Immature natural killer cell (primary cell): ENCODE measurements around the gene TLCD3B. TPM values are rescaled to one million over a fixed set of nuclear protein-coding genes. Genes with fewer than 3 reads are reported as not detected.
A peak's percentile ranks its signal among the peaks of the same experiment; 100 is the strongest.

Source experiments
- DNase-seq, 3 donors: peaks; one replicate each; pipeline ENCODE4 v3.0.0; 2022; ENCODE audit warnings: mixed read lengths in 1 of 3
- H3K27ac Mint-ChIP-seq, 6 donors: one replicate each; pipeline ENCODE4 v1.8.0; 2020; ENCODE audit warnings: mixed read lengths in 6 of 6, mild to moderate bottlenecking in 5 of 6, inconsistent platforms in 4 of 6, moderate library complexity in 3 of 6
- H3K27me3 Mint-ChIP-seq, 3 donors: one replicate each; pipeline ENCODE4 v1.8.0; 2020 to 2021; ENCODE audit warnings: low read depth in 3 of 3, mild to moderate bottlenecking in 3 of 3, mixed read lengths in 3 of 3, moderate library complexity in 3 of 3, inconsistent platforms in 1 of 3
- H3K36me3 Mint-ChIP-seq, 3 donors: one replicate each; pipeline ENCODE4 v1.8.0; 2020; ENCODE audit warnings: mixed read lengths in 3 of 3, inconsistent platforms in 2 of 3, mild to moderate bottlenecking in 2 of 3
- H3K4me1 Mint-ChIP-seq, 2 donors: one replicate each; pipeline ENCODE4 v1.8.0; 2020; ENCODE audit warnings: inconsistent platforms in 2 of 2, mild to moderate bottlenecking in 2 of 2, mixed read lengths in 2 of 2, moderate library complexity in 1 of 2
- H3K4me3 Mint-ChIP-seq, 5 donors: one replicate each; pipeline ENCODE4 v1.8.0; 2020; ENCODE audit warnings: mild to moderate bottlenecking in 5 of 5, mixed read lengths in 5 of 5, inconsistent platforms in 3 of 5, moderate library complexity in 3 of 5
- H3K9me3 Mint-ChIP-seq, 6 donors: one replicate each; pipeline ENCODE4 v1.8.0; 2020; ENCODE audit warnings: mild to moderate bottlenecking in 6 of 6, mixed read lengths in 6 of 6, inconsistent platforms in 4 of 6, moderate library complexity in 3 of 6
- polyA plus RNA-seq, 3 donors: library from polyadenylated mRNA; unstranded; fragments of 300-500 nt; fragmentation: Illumina TruSeq; gene quantifications; one replicate each; pipeline ENCODE4 v1.2.3, GENCODE V29; 2021

Gene TLCD3B
- polyA plus RNA-seq, 3 donors from 2014 or later = not detected

GRCh38 chr16:30003670-30004423, 27.2 kb downstream of the TLCD3B start:
- Mint-ChIP-seq H3K4me1 (peaks cover 0 to 4% of the 10 kb centered on the region in 2 donors), H3K27me3 (peaks cover 3 to 4% (median 4%) of the 10 kb centered on the region in 3 donors), H3K4me3 (no peak overlapping the region), H3K9me3 (peaks cover 0 to 1% (median 0%) of the 10 kb centered on the region in 6 donors), H3K36me3 (peaks cover 0 to 12% (median 0%) of the 10 kb centered on the region in 3 donors), H3K27ac (peak overlapping the region in 1 of 6 donors; percentile 32)
- DNase-seq = no peak

DNA sequence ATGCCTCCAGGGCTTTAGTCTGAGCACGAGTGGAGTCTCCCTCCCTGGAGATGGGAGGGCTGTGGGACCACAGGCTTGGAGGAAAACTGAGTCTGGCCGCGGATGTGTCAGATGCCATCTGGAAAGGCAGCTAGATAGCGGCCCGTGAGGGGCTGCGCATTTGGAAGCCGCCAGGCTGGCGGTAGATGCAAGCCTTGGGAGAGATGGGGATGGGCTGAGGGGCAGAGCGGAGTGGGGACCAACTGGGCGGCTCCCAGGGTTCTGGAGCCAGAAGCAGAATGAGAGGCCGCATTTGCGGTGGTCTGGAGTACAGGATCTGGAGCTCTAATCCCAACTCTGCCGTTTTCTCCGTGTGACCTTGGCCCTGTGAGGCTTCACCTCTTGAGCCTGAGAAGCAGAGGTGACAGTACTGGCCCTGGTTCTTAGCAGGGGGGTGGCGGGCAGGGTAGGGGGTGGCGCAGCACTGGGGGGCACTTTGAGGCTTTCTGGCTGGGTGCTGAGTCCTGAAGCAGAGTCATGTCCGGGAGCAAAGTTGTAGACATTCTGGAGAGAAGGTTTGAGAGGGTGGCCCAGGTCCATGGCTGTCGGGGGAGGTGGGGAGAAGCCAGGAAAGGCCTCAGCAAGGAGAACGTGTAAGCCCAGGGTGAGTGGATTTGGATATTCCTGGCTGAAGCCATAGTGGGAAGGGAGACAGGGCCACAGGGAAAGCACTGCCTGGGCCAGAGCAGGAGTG, 28.3 kb downstream of the TLCD3B start:
- peaks cover 0 to 2% (median 2%) of the 10 kb centered on the region in 3 donors for H3K27me3 Mint-ChIP-seq
- no peak overlapping the region for H3K4me3 Mint-ChIP-seq
- peak overlapping the region in 1 of 6 donors; percentile 10 for H3K27ac Mint-ChIP-seq
- peaks cover 0 to 12% (median 0%) of the 10 kb centered on the region in 3 donors for H3K36me3 Mint-ChIP-seq
- H3K4me1 Mint-ChIP-seq = peaks cover 6 to 9% of the 10 kb centered on the region in 2 donors
- H3K9me3 Mint-ChIP-seq = peaks cover 0 to 1% (median 0%) of the 10 kb centered on the region in 6 donors
- no peak for DNase-seq

- peaks cover 0 to 12% (median 0%) of the 10 kb centered on the region in 3 donors for H3K36me3 Mint-ChIP-seq
- H3K27me3 Mint-ChIP-seq = peaks cover 0 to 4% (median 2%) of the 10 kb centered on the region in 3 donors
- H3K4me1 Mint-ChIP-seq = peaks cover 18 to 24% of the 10 kb centered on the region in 2 donors
- peaks cover 0 to 1% (median 0%) of the 10 kb centered on the region in 6 donors for H3K9me3 Mint-ChIP-seq
- H3K4me3 Mint-ChIP-seq = no peak overlapping the region
- DNase-seq = no peak
- no peak overlapping the region for H3K27ac Mint-ChIP-seq
Observed at GRCh38 chr16:30000735-30001631, 30.1 kb downstream of the TLCD3B start.

DNA sequence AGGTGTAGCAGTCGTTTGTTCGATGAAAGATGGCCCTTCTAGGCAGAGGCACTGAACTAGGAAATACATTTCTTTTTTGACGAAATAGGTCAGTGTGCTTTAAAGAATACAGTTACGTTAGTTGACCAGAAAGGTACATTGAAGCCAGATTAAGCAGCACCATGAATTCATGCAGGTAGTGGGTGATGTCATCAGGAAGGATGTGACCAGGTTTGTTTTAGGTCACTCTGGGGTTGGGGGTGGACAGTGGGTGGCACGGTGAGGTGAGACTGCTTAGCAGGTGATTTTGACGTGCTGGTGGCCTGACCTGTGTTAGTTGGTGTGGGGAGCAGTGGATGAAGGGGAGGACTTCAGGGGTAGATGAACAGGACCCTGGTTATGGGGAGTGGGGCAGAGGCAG, 31.5 kb downstream of the TLCD3B start:
- Mint-ChIP-seq H3K4me3 (no peak overlapping the region), H3K27me3 (peaks cover 5 to 12% (median 8%) of the 10 kb centered on the region in 3 donors), H3K27ac (peak overlapping the region in 1 of 6 donors; percentile 39), H3K4me1 (peaks cover 27 to 29% of the 10 kb centered on the region in 2 donors), H3K9me3 (peaks cover 0 to 1% (median 0%) of the 10 kb centered on the region in 6 donors), H3K36me3 (peaks cover 0 to 12% (median 0%) of the 10 kb centered on the region in 3 donors)
- no peak for DNase-seq

DNA sequence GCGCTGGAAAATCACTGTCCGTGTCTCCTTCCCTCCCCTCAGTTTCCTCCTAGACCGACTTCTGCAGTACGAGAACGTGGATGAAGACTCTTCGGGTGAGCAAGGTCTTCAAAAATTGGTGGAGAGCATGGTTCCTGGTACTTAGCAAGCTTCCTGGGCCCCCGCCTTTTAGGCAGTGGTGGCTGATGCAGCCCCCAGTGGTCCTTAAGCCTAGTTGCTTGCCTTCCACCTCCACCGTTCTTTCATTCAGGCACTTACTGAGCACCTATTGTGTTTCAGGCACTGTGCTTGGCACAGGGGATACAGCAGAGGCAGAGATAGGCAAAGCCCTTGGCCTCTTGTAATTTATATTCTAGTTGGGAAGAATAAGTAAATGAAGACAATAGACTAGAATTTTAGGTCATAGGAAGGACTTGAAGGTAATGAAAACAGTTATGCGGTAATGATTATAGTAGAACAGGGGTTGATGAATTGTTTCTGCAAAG, 34.3 kb downstream of the TLCD3B start:
- Mint-ChIP-seq H3K4me3 (peak overlapping the region; percentile 93 to 98 (median 97)), H3K36me3 (peaks cover 0 to 7% (median 4%) of the 10 kb centered on the region in 3 donors), H3K9me3 (no peaks in the 10 kb centered on the region), H3K27ac (peak overlapping the region; percentile 95 to 98 (median 97)), H3K27me3 (peaks cover 5 to 11% (median 11%) of the 10 kb centered on the region in 3 donors), H3K4me1 (peaks cover 32 to 35% of the 10 kb centered on the region in 2 donors)
- no peak for DNase-seq

DNA sequence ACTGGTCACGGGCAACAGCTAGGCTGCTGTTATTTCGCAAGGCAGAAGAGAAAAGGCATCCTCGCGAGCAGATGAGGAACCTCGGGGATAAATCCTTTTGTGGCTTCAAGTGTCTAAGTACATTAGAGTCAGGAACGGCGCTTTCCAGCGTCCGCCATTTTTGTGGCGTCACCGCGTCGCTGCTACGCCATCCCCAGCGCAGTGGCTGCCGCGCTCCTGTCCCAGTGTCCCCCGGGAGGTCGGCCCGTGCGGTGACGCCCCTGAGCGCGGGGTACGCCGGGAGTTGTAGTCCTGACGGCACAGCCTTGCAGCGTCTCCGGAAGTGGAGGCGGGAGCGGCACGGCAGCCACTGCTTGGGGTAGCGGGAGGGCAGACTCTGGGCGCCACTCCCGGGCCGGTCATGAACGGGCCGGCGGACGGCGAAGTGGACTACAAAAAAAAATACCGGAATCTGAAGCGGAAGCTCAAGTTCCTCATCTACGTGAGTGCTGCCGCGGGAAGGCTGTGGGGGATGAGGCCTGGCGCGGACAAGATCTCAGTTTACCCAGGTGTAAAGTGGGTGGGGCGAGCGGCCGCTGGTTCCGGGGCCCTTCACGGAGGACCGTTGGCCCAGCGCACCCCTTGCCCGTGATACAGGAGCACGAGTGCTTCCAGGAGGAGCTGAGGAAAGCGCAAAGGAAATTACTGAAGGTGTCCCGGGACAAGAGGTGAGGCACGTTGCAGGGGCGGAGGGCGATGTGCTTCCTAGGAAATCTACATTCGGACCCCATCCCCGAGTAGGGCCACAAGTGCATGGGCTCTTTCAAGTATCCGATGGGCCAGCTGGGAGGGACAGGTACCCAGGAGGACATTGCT, 34.9 kb downstream of the TLCD3B start, which contains the start of gene INO80E:
Gene INO80E (plus strand): TSS at position 331 of the 855 bp plus-strand sequence. CDS start 70 bp downstream, at position 401.
- no peaks in the 10 kb centered on the region for H3K9me3 Mint-ChIP-seq
- H3K4me3 Mint-ChIP-seq = peak within 1 kb of the TSS; percentile 93 to 98 (median 97)
- H3K27me3 Mint-ChIP-seq = peaks cover 5 to 11% (median 11%) of the 10 kb centered on the region in 3 donors
- peak; percentile 97 to 98 (median 97) for DNase-seq
- peaks cover 0 to 7% (median 4%) of the 10 kb centered on the region in 3 donors for H3K36me3 Mint-ChIP-seq
- peaks cover 32 to 35% of the 10 kb centered on the region in 2 donors for H3K4me1 Mint-ChIP-seq
- H3K27ac Mint-ChIP-seq = peak within 1 kb of the TSS; percentile 95 to 98 (median 97)

GRCh38 chr16:29995324-29995910, 35.7 kb downstream of the TLCD3B start, which contains the start of gene HIRIP3:
HIRIP3 (minus strand) TSS chr16:29995617; CDS start chr16:29995605, 12 bp downstream.
- peak; percentile 84 to 87 (median 86) for DNase-seq
- Mint-ChIP-seq H3K4me3 (peak within 1 kb of the TSS; percentile 93 to 98 (median 97)), H3K4me1 (peaks cover 32 to 35% of the 10 kb centered on the region in 2 donors), H3K36me3 (peaks cover 2 to 9% (median 4%) of the 10 kb centered on the region in 3 donors), H3K27ac (peak within 1 kb of the TSS; percentile 95 to 98 (median 97)), H3K9me3 (no peaks in the 10 kb centered on the region), H3K27me3 (peaks cover 5 to 11% (median 11%) of the 10 kb centered on the region in 3 donors)

DNA sequence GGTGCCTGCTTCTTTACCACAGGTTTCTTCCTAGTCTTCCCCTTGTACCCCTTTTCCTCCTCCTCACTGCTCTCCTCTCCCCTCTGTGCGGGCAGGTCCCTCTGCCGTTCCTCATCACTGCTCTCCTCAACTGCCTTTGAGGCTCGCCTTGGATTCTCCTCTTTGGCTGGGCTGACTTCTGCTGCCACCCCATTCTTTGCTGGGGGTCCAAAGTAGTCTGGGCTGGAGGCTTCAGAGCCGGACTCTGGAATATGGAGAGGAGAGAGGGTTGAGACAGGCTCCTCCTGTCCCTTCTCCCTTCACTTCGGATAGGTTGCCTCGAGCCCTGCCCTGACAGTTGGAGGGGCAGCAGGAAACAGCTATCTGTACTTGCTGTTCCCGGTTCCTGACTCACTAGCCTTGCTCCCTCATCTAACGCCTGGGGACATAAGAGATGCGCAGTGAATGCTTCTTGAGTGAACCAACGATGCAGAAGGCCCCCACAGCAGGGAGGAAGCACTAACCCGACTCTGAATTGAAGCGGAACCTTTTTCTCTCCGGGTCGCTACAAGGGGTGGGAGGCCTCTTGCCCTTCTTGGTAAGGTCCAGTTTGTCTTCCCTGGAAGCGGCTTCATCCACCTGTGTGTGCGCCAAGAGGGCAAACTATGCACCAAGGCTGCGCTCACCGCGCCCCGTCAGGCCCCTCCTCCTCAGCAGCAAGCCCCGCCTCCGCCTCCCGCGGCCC, 36.3 kb downstream of the TLCD3B start:
- Mint-ChIP-seq H3K27ac (peak overlapping the region; percentile 95 to 98 (median 97)), H3K9me3 (no peaks in the 10 kb centered on the region), H3K36me3 (peaks cover 4 to 11% (median 5%) of the 10 kb centered on the region in 3 donors), H3K27me3 (peaks cover 5 to 11% (median 11%) of the 10 kb centered on the region in 3 donors), H3K4me1 (peaks cover 32 to 35% of the 10 kb centered on the region in 2 donors), H3K4me3 (peak overlapping the region; percentile 93 to 98 (median 97))
- DNase-seq = no peak

DNA sequence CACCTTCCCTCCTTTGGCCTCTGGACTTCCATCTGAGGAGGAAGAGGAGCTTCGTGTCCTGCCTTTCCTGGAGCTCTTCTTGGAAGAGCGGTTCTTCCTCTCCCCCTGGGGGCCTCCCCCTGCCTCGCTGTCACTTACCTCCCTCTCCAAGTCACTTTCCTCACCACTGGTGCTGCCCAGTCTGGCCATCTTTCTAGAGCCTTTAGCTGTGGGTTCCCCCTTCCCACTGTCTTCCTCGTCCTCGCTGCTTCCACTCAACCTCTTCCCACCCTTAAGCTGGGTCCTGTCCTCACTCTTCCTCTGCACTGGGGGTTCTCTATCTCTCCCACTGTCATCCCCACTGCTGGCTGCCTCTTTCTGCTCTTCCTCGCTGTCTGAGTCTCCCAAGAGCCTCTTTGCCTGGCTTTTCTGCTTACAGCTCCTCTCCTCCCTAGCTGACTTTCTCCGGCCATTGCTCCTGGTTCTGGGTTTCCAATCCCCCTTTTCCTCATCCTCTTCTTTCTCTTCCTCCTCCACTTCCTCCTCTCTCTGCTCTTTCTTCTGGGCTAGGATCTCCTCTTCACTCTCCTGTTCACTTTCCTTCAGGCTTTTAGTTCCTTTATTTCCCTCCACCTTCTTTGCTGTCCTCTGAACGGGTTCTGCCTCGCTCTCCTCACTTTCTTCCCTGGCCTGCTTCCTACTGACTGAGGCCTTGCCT, 37.0 kb downstream of the TLCD3B start:
- Mint-ChIP-seq H3K9me3 (no peaks in the 10 kb centered on the region), H3K27ac (peak overlapping the region in 5 of 6 donors; percentile 29 to 79 (median 64)), H3K4me1 (peaks cover 30 to 35% of the 10 kb centered on the region in 2 donors), H3K4me3 (peak overlapping the region; percentile 13 to 93 (median 53)), H3K36me3 (peaks cover 1 to 11% (median 6%) of the 10 kb centered on the region in 3 donors), H3K27me3 (peaks cover 5 to 11% (median 11%) of the 10 kb centered on the region in 3 donors)
- no peak for DNase-seq

GRCh38 chr16:29993191-29993902, 37.7 kb downstream of the TLCD3B start:
- Mint-ChIP-seq H3K4me1 (peaks cover 31% of the 10 kb centered on the region in 2 donors), H3K9me3 (no peaks in the 10 kb centered on the region), H3K27ac (no peak overlapping the region), H3K4me3 (peak overlapping the region in 2 of 5 donors; percentile 68 to 93), H3K27me3 (peaks cover 5 to 11% (median 11%) of the 10 kb centered on the region in 3 donors), H3K36me3 (peaks cover 4 to 11% (median 9%) of the 10 kb centered on the region in 3 donors)
- no peak for DNase-seq
